GM12878 (cell line): ENCODE data around the gene SSBP2. TPM values are rescaled to one million over a fixed set of nuclear protein-coding genes. Genes with fewer than 3 reads are reported as not detected.

Source experiments
- ATAC-seq: fragments of 200-7000 bp; cut with Tn5 transposase; 3 replicates; pipeline ENCODE4 v1.9.1; 2020; ENCODE audit warnings: mild to moderate bottlenecking, moderate library complexity
- BruUV-seq: library from RNA; stranded (reverse); fragments of 400-500 nt; replicated peaks from 2 replicates; lab custom pipeline; 2021; lab: Mats Ljungman, UMichigan
- CTCF ChIA-PET: fragments of 300-600 bp; sonication (Branson Sonifier 250); formaldehyde crosslinking; extraction: SDS; loops from one replicate; lab custom pipeline; 2021; ENCODE audit warnings: inconsistent platforms; lab: Yijun Ruan, JAX
- POLR2A ChIA-PET: fragments of 350-600 bp; formaldehyde crosslinking; extraction: SDS; loops from one replicate; lab custom pipeline; 2021; ENCODE audit warnings: inconsistent platforms; lab: Charles Lee
- RAD21 ChIA-PET: fragments of 300-600 bp; sonication (Branson Sonifier 250); formaldehyde crosslinking; loops from one replicate; lab custom pipeline; 2023; ENCODE audit warnings: antibody characterized with exemption; ENCODE audit not compliant: unreplicated experiment; lab: Charles Lee
- SMC1A ChIA-PET: fragments of 300-600 bp; sonication (Branson Sonifier 250); formaldehyde crosslinking; loops from one replicate; lab custom pipeline; 2023; ENCODE audit not compliant: unreplicated experiment, uncharacterized antibody; lab: Charles Lee
- DNase-seq: peaks from one replicate; pipeline ENCODE4 v3.0.0-alpha.2; 2011; ENCODE audit warnings: low read depth, low spot score
- FAIRE-seq: peaks from 3 replicates; lab custom pipeline; 2011; peaks lifted over from hg19 to GRCh38; lab: Jason Lieb, UNC
- H2AFZ ChIP-seq: 2 replicates; pipeline ENCODE4 v1.6.0; 2011; ENCODE audit warnings: low read depth, low read length, control low read depth; ENCODE audit not compliant: control insufficient read depth
- H3K27ac ChIP-seq: 2 replicates; pipeline ENCODE4 v1.5.1; 2011; ENCODE audit warnings: control low read depth; ENCODE audit not compliant: control insufficient read depth, insufficient read depth
- H3K27me3 ChIP-seq, 2 experiments: replicated peaks in 1 of 2; 2 replicates each; pipeline versions ENCODE4 v1.6.0 to v1.6.1; 2011; ENCODE audit warnings: low read length in 1 of 2; ENCODE audit not compliant: control insufficient read depth in 2 of 2, insufficient read depth in 2 of 2
- H3K36me3 ChIP-seq, 2 experiments: 2 replicates each; pipeline ENCODE4 v1.5.1; 2011; ENCODE audit warnings: low read length in 1 of 2; ENCODE audit not compliant: control insufficient read depth in 2 of 2, insufficient read depth in 2 of 2
- H3K4me1 ChIP-seq: 2 replicates; pipeline ENCODE4 v1.6.1; 2011; ENCODE audit warnings: mild to moderate bottlenecking, low read length, moderate library complexity, mixed read lengths; ENCODE audit not compliant: control insufficient read depth, insufficient read depth
- H3K4me2 ChIP-seq: 2 replicates; pipeline ENCODE4 v1.6.0; 2011; ENCODE audit warnings: control low read depth; ENCODE audit not compliant: control insufficient read depth, insufficient read depth
- H3K4me3 ChIP-seq: fragments of 200-600 bp; sonication (generic); 2 replicates; pipeline ENCODE4 v1.5.1; 2016
- H3K79me2 ChIP-seq: 2 replicates; pipeline ENCODE4 v1.6.0; 2011; ENCODE audit warnings: low read length; ENCODE audit not compliant: control insufficient read depth, insufficient read depth
- H3K9ac ChIP-seq: 2 replicates; pipeline ENCODE4 v1.8.0; 2011; ENCODE audit warnings: low read length, control low read depth, mixed read lengths; ENCODE audit not compliant: control insufficient read depth, insufficient read depth
- H3K9me3 ChIP-seq: replicated peaks from 3 replicates; pipeline ENCODE4 v1.5.1; 2011; ENCODE audit warnings: mild to moderate bottlenecking, low read length; ENCODE audit not compliant: control insufficient read depth, insufficient read depth
- H4K20me1 ChIP-seq: 2 replicates; pipeline ENCODE4 v1.6.0; 2011; ENCODE audit not compliant: control insufficient read depth, insufficient read depth
- BRCA1 ChIP-seq: IDR thresholded peaks from 2 replicates; pipeline ENCODE4 v1.6.1; 2011; ENCODE audit warnings: low read depth, low read length, improper control_type of control experiment
- HCFC1 ChIP-seq: fragments of 150-350 bp; IDR thresholded peaks from 2 replicates; pipeline ENCODE4 v1.6.1; 2014; ENCODE audit warnings: low read length
- RELB ChIP-seq: fragments of 450-650 bp; IDR thresholded peaks from 2 replicates; pipeline ENCODE4 v1.6.1; 2017; ENCODE audit warnings: low read depth, mild to moderate bottlenecking, moderate library complexity
- SREBF1 ChIP-seq: IDR thresholded peaks from 2 replicates; pipeline ENCODE4 v1.6.1; 2012; ENCODE audit warnings: mild to moderate bottlenecking, low read length
- WGBS: methylation state at CpG from one replicate; pipeline ENCODE4 v1.1.6; 2016; ENCODE audit warnings: low lambda C conversion rate; ENCODE audit not compliant: insufficient replicate concordance, insufficient coverage; ENCODE audit errors: missing lambda C conversion rate; 5-methylcytosine and 5-hydroxymethylcytosine counted together
- in situ Hi-C: fragments of 300-500 bp; cut with MboI; formaldehyde crosslinking; loops from 9 replicates; pipeline ENCODE4 v1.14.3; 2018; ENCODE audit warnings: mixed read lengths
- intact Hi-C: fragments of 100-400 bp; cut with micrococcal nuclease; formaldehyde crosslinking; loops from one replicate; pipeline ENCODE4 v1.14.2; 2022; ENCODE audit not compliant: unreplicated experiment
- polyA plus RNA-seq, 11 experiments: library from polyadenylated mRNA; depleted of rRNA in 4 of 11; unstranded in 6 of 11; stranded (reverse) in 5 of 11; fragments of >200 nt; fragmentation: Nextera tagmentation in 4 of 11; fragmentation: Illumina TruSeq in 1 of 11; extraction: Ambion mirVana in 4 of 11; extraction: Trizol in 1 of 11; gene quantifications; 1 replicate in 1 of 11; 2 replicates in 10 of 11; pipeline versions ENCODE4 v1.2.1 to v1.2.3, GENCODE V29; 2011 to 2016; ENCODE audit warnings: inconsistent platforms in 2 of 11, missing spikeins in 2 of 11, low read depth in 1 of 11
- total RNA-seq, 4 experiments: library from RNA; depleted of rRNA in 3 of 4; stranded (reverse); fragments of >200 nt in 3 of 4; fragmentation: Illumina TruSeq in 1 of 4; extraction: Trizol in 1 of 4; gene quantifications; 2 replicates each; pipeline versions ENCODE4 v1.2.1 to v1.2.3, GENCODE V29; 2013 to 2021
- TF ChIP-seq, protein P1 (sequence below): fragments of 450-650 bp; IDR thresholded peaks from 2 replicates; pipeline ENCODE4 v1.6.1; 2017; ENCODE audit warnings: mild to moderate bottlenecking, moderate library complexity

The SSBP2 gene
- total and polyA plus RNA-seq, 10 of the 15 experiments (the other 5 are each of a cell fraction or from before 2014, with no cell fraction given) = 52.2 to 132 (median 110) TPM

- no peaks in the 10 kb centered on the region for H3K36me3 ChIP-seq
- peaks cover 3% of the 10 kb centered on the region; the same call in 1 of the 2 replicates for H3K4me1 ChIP-seq
- ChIA-PET RAD21 (interaction anchor here (0.9 to 5.8 kb wide), 2 partner anchors 100 to 415 kb away, joined by 3 to 79 read pairs; no protein-coding TSS in a partner anchor), CTCF (interaction anchor here (1.5 kb wide), 1 partner anchor 26 kb away, joined by 3 read pairs; no protein-coding TSS in a partner anchor), SMC1A (interaction anchor here (2.7 to 6.7 kb wide), 2 partner anchors 99 to 415 kb away, joined by 8 to 56 read pairs; no protein-coding TSS in a partner anchor), POLR2A (interaction anchor here (0.6 to 3.2 kb wide), 2 partner anchors 43 to 99 kb away, joined by 3 to 35 read pairs; no protein-coding TSS in a partner anchor)
- peaks cover 28% of the 10 kb centered on the region for H3K79me2 ChIP-seq
- ATAC-seq (no peak), FAIRE-seq (no peak), DNase-seq (no peak)
- WGBS = 94% methylated on average over 5 of the region's 5 CpGs
- H3K27ac ChIP-seq = no peak overlapping the region
- H4K20me1 ChIP-seq = no peaks in the 10 kb centered on the region
- TF ChIP-seq HCFC1 (no peak), BRCA1 (no peak), RELB (no peak), SREBF1 (no peak)
- TF ChIP-seq, protein P1, sequence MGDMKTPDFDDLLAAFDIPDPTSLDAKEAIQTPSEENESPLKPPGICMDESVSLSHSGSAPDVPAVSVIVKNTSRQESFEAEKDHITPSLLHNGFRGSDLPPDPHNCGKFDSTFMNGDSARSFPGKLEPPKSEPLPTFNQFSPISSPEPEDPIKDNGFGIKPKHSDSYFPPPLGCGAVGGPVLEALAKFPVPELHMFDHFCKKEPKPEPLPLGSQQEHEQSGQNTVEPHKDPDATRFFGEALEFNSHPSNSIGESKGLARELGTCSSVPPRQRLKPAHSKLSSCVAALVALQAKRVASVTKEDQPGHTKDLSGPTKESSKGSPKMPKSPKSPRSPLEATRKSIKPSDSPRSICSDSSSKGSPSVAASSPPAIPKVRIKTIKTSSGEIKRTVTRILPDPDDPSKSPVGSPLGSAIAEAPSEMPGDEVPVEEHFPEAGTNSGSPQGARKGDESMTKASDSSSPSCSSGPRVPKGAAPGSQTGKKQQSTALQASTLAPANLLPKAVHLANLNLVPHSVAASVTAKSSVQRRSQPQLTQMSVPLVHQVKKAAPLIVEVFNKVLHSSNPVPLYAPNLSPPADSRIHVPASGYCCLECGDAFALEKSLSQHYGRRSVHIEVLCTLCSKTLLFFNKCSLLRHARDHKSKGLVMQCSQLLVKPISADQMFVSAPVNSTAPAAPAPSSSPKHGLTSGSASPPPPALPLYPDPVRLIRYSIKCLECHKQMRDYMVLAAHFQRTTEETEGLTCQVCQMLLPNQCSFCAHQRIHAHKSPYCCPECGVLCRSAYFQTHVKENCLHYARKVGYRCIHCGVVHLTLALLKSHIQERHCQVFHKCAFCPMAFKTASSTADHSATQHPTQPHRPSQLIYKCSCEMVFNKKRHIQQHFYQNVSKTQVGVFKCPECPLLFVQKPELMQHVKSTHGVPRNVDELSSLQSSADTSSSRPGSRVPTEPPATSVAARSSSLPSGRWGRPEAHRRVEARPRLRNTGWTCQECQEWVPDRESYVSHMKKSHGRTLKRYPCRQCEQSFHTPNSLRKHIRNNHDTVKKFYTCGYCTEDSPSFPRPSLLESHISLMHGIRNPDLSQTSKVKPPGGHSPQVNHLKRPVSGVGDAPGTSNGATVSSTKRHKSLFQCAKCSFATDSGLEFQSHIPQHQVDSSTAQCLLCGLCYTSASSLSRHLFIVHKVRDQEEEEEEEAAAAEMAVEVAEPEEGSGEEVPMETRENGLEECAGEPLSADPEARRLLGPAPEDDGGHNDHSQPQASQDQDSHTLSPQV = no peak
- intact Hi-C loops = loop anchor here (10.0 kb wide), 1 partner anchor 328 kb away; no protein-coding TSS in a partner anchor
- H3K27me3 ChIP-seq = no peaks in the 10 kb centered on the region
- H3K9ac ChIP-seq = no peak overlapping the region
- H3K9me3 ChIP-seq = no peaks in the 10 kb centered on the region
- no peak overlapping the region; the same call in 1 of the 2 replicates for H3K4me2 ChIP-seq
- no peak overlapping the region for H2AFZ ChIP-seq
- no peak overlapping the region; the same call in 1 of the 2 replicates for H3K4me3 ChIP-seq
- BruUV-seq = no TSS peak
- in situ Hi-C loops = no loop called here
These were observed 1.7 kb upstream of the SSBP2 start for GRCh38 chr5:81752644-81752963.
